GM18505 (cell line): ENCODE measurements around the gene DLK1.

Experiments
- ATAC-seq: cut with Tn5 transposase; IDR thresholded peaks from one replicate; pipeline ENCODE4 v1.9.1; 2021; ENCODE audit not compliant: unreplicated experiment
- POLR2A ChIP-seq: IDR thresholded peaks from 4 replicates; pipeline ENCODE4 v1.6.1; 2011; ENCODE audit warnings: borderline replicate concordance; ENCODE audit not compliant: insufficient read depth, insufficient read length; ENCODE audit errors: extremely low read depth

Gene DLK1

DNA sequence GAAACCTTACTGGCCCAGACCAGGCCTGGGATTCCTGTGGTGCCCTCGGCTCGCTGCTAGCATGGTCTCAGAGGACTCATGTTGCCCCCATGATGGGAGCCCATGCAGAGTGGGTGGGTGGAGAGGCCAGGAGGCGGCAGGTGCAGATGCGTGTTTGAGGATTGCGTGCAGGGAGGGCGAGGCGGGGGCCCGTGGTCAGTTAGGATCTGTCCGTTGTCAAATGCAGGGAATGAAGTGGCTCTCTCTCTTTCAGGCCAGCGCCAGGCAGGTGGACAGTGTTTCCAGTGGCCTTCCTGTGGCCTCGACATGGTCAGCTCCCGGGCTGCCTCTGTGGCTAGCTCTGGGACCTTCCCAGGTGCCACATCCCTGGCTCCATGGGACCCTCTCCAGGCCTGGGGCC, 39.3 kb upstream of the DLK1 start:
- no peak for TF ChIP-seq POLR2A
- no peak for ATAC-seq

DNA sequence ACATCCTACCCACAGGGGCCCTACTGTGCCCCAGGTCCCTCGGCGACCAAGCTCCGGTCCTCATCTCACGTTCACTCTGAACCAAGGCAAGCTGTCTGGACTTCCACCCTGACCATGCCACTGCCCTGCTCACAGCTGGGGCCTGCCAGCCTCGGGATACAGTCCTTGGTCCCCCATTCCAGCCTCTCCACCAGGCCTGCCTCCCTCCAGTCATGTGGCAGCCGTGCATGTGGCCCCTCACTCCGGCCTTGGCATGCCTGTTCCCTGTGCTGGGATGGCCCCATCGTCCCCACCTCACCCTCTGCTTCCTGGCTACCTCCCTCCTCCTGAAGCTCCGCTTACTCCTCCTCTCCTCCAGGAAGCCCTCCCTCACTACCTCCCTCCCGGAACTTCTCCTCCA, 38.6 kb upstream of the DLK1 start:
- no peak for ATAC-seq
- TF ChIP-seq POLR2A = no peak

DNA sequence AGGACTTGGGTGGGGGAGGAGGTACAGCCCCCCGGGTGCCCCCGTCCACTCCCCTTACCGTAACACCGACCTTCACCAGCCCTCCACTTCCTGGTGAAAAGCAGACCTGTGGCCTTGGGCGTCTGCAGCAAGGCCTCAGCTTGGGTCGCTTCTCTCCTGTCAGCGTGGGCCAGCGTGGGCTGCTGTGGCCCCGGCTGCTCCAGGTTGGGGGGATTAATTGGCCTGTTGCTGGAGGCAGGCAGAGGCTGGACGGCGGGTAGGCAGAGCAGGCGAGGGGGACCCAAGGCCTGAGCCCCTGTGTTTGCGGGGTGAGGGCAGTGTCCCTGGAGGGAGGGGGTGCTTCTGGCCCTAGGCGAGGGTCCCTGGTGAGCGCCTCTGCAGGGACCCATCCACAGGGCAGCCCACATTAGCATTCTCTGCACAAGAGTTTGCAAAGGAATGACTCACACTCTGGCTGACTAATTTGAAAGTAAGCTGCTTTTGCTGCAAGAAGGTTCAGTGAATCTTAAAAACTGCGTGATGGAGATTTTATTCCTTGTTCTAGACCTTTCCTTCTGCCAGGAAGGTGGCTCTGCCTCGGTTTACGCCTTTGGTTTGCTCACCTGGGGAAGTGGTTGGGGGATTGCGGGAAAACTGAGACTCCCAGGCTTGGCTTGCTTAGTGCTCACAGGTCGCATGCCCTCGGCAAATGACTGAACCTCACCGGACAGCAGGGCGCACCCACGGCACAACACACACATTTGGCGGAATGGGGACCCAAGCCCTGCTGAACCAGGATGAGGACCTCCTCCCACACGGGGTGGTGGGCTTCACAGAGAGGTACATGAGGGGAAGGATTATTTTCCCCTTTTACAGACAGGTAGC, 37.9 kb upstream of the DLK1 start:
- no peak for ATAC-seq
- no peak for TF ChIP-seq POLR2A

DNA sequence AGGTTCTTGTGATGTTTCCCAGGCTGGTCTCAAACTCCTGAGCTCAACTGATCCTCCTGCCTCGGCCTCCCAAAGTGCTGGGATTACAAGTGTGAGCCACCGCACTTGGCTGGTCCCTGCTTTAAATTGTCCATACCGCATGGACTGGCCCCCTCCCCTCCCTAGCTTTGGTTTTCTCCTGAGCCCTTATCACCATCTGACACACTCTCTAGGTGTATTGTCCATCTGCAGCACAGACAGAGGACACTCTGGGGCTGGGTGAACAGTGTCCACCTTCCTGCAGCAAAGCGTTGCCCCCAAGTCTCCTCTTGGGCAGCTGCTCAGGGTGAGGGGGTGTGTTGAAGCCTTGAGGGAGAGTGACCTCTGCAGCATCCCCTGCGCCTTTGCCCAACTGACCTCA, 36.0 kb upstream of the DLK1 start:
- no peak for ATAC-seq
- TF ChIP-seq POLR2A = no peak

DNA sequence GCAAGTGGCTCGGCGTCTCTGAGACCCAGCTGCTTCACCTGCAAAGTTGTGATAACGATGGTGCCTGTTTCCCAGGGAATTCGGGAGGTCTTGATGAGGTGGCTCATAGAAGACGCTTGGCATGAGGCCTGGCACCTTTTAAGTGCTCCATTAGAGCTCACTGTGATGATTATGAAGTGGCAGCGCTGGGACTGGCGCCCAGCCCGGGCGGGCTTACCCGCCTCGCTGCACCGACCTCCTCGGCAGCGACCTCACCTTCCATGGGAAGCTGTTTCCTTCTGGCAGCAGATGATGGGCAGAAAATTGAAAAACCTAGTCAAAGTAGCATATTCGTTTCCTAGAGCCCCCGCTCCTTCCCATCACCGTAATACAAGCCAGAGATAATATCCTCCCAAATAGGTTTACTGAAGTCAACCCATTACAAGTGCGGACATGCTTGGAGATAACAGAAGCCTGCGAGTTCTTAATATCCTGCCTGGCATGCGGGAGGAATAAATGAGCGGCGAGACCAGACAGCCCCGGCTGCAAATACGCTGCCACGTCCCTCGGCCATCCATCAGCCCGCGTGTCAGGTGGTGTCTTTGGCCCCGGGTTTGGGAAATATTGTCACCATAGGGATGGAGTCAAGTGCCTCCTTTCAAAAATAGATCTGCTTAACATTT, 35.2 kb upstream of the DLK1 start:
- no peak for ATAC-seq
- TF ChIP-seq POLR2A = no peak

GRCh38 chr14:100692256-100692655, 34.4 kb upstream of the DLK1 start:
- no peak for TF ChIP-seq POLR2A
- no peak for ATAC-seq

- no peak for ATAC-seq
- no peak for TF ChIP-seq POLR2A
These were observed 33.7 kb upstream of the DLK1 start for GRCh38 chr14:100692859-100693558.

DNA sequence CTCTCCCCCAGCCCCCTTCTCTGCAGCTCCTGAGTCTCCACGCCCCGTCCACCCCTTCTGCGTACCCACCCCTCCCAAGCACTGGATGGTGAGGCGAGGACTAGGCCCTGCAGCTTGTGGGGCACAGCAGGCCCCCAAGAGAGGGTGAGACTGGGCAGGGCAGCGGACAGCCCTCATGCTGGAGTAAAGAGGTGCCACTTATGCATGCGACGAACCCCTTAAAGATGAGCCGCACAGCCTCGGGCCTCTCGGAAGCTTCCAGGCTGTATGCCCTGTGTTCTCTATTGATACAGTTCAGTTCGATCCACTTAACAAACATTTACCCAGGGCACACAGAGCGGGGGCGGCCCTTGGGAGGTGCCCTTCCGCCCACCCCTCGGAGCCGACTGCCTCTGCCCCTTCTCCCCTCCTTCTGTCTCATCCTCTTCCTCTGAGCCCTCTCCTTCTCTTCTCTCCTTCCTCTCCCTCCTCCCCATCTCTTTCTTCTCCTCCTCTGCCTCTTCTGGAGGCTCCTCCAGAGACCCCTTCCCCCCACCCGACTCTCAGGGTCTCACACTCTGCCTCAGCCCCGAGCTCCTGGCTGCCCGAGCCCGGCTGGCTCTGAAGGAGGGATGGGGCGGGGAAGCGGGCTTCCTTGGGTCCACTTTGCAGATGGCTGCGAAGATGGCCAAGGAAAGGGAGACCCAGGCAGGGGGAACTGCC, 32.7 kb upstream of the DLK1 start:
- no peak for ATAC-seq
- no peak for TF ChIP-seq POLR2A

- ATAC-seq = no peak
- no peak for TF ChIP-seq POLR2A
These were observed 31.9 kb upstream of the DLK1 start for GRCh38 chr14:100694579-100695422.

DNA sequence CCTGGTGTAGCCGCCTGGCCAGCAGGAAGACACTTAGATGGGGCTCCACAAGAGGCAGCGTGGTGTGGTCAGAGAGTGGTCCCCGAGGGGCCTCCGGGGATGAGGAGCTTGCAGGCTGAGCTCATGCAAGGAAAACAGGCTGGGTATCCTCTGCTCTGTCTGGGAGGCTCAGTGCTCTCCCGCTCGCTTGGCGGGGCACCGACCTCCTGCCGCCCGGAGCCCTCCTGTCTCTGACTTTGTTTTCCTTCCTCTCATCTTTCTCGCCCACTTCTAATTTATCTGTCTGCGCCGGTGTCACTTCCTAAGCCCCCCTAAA, 31.3 kb upstream of the DLK1 start:
- TF ChIP-seq POLR2A = no peak
- no peak for ATAC-seq

GRCh38 chr14:100696008-100696407, 30.7 kb upstream of the DLK1 start:
- TF ChIP-seq POLR2A = no peak
- no peak for ATAC-seq

DNA sequence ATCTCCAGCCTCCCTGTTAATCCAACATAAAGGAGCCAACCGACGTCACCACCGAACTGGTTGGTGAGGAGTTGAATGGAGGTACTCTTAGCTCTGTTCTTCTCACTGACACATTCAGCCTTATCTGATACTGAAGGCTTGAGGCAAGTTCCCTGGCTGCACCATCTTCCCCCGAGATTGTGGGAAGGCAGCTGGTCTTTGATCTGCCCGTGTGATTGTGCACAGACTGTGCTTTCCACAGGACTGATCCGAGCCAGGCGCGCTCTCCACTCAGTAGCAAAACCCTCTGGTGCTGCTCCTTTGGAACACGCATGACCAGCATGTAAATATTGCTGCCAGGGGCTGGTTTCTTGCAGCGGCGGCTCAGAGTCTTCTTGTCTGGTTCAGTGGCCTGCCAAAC, 30.1 kb upstream of the DLK1 start:
- ATAC-seq = no peak
- no peak for TF ChIP-seq POLR2A
